Amniotic epithelial cell (primary cell): Measurements from ENCODE around the gene TLE2.
"Not testable (repeated sequence)": the region's sequence is repeated elsewhere in the genome, so short reads cannot be mapped to it uniquely, and the experiment has no call there.

Experiments used
- DNase-seq: peaks from one replicate; pipeline ENCODE4 v3.0.0-alpha.2; 2010; ENCODE audit warnings: low read depth

Gene TLE2

DNA sequence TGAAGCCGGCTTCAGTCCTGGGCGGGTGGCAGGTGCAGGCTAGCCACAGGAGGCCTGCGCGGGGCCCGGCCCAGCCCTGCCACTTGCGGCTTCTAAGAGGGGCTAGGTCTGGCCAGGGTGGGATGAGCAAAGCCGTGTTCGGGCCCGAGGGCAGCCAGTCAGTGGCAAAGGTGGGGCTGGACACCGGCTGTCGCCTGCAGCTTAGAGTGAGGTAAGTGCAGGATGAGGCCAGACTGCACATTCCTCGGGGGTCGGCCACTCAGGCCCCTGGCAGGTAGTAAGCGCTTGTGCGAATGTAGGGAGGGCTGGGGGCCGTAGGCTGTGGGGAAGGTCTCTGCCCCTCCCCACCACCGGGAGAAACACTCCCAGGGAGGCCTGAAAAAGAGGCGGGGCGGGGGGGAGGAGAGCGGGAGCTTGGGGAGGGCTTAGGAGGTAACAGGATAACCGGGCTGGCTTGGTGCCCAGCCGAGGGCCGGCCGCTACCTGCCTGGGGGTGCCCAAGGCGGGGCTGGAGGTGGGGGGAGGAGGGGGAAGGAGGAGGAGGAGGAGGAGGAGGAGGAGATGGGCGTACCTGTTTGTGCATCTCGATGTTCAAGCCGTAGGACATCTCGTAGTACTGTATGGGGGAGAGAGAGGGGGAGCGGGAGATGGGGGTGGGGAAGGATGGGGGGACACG, 26.8 kb upstream of the TLE2 start:
- DNase-seq: no peak

DNA sequence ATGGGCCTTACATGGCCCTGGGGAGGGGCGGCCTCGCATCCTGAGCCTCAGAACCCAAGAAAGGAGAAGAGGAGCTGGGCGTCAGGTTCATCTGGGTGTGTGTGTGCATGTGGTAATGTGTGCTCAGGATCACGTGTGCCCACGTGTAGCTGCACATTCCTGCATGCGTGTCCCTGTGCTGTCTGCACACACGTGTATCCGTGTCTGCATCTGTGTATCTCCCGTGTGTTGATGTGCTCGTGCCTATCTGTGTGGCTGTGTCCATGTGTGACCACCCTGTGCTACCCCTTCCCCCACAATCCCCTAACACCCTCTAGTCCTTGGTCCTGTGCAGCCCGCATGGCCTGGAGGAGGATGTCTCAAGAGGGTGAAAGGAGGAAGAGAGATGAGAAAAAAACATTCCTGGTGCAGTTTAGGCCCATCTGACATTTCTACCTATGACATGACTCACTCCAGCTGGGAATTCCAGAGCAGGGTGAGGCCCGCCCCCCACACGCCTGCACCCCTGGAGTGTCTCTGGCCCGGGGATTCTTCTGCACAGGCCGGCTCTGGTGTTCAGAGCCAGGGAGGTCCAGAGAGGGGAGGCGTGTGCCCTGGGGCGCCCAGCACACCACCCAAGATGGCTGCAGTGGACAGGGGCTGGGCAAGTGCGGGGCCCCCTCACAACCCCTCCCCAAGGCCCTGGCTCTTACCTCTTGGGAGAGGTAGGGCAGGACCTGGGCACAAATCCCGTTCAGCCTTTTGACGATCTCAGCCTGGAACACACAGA, 26.1 kb upstream of the TLE2 start:
- peak; percentile 59 for DNase-seq

DNA sequence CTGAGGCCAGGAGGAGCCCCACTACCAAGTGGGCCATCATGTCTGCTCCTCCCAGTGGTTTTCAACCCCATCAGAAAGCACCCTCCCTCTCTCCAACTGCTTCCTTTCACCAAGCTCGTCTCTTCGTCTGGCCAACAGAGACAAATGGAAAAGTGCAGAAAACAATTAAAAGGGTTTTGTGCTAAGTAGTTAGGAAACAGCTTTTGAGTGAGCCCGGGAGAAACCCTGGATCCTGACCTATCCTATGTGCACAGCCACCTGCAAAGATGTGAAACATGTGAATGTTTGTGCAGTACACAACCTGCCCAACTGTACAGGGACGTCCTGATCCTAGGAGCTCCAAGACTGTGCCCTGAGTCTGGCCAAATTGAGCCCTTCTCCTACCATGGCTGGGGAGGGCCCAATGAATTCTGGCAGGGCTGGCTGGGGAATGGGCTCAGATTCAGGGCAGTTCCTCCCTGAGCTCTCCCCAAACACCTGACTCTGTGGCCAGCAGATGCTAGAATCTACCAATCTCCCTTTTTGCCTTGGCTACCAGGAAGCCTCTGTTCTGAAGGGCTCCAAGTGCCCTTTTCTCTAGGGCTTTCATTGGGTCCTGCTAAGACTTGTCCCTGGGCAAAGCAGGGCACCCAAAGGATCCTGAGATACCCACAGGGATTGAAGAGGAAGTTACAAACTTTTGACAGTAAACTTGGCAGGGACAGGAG, 25.3 kb upstream of the TLE2 start:
- DNase-seq: no peak

DNA sequence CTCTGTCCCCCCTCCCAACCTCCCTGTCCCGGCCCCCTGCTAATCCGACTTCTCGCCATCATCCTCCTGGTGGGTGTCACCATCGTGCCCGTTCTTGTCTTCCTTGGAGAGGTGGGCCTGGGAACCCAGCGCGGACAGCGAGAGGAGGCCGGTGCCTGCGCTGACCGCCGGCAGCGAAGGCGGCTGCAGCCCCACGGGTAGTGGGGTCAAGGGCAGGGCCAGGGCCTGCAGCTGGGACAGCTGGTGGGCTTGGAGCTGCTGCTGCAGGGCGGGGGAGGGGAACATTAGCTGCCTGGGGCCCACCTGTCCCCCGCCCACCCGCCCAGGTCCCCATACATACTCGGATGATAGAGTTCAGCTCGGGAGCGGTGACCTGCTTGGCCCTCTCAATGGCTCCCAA, 24.7 kb upstream of the TLE2 start:
- DNase-seq: no peak

DNA sequence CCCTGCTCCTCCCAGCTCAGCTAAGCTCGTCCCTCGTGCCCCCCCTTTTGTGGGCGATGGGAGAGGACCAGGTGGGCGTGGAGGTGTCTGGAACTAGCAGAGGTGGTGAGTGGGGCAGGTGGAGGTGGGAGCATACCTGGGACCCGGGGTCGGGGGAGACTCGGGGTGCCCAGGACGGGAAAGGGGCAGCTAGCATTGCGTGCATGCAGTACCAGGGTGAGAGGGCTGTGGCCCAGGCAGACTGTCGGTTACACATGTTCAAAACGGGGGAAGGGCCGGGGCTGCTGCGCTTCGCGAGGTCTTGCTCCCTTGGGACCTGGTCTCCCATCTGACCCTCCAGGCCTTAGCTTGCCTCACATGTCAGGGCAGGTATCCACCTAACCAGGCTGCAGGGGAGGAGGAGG, 24.1 kb upstream of the TLE2 start:
- no peak for DNase-seq

DNA sequence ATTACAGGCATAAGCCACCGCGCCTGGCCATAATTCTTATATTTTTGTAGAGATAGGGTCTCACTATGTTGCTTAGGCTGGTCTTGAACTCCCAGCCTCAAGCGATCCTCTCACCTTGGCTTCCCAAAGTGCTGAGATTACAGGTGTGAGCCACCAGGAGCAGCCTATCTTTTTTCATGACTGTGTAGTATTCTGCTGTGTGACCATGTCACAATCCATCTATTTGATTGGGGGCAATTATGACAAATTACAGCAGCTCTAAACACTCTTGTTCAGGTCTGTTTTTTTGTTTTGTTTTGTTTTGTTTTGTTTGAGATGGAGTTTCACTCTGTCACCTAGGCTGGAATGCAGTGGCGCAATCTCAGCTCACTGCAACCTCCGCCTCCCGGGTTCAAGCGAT, 20.9 kb upstream of the TLE2 start:
- not testable (repeated sequence) for DNase-seq

DNA sequence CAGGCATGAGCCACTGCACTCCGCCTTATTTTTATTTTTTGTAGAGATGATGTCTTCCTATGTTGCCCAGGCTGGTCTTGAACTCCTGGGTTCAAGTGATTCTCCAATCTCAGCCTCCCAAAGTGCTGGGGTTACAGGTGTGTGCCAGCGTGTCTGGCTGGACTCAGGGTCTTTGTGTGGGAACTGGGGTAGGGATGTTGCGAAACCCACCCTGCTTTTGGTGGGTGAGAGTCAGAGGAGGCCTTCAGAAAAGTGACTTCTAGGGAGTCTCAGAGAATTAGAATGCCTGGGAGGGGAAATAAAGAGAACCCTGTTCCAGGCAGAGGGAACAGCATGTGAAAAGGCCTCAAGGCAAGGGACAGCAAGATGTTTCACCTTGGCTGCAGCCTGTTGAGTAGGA, 20.0 kb upstream of the TLE2 start:
- no peak for DNase-seq

DNA sequence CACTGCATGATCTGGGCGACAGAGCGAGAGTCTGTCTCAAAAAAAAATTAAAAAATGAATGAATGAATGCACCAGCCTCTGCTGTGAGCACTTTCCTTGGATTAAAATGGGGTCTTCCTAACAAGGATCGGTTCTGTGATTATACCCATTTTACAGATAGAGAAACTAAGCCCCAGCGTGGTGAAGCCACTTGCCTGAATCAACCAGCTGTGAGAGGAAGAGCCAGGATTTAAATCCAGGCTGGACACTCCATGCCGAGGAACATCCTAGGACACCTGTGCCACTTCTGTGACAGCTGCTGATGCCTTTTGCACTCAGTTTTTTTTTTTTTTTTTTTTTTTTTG, 19.1 kb upstream of the TLE2 start:
- DNase-seq: no peak

DNA sequence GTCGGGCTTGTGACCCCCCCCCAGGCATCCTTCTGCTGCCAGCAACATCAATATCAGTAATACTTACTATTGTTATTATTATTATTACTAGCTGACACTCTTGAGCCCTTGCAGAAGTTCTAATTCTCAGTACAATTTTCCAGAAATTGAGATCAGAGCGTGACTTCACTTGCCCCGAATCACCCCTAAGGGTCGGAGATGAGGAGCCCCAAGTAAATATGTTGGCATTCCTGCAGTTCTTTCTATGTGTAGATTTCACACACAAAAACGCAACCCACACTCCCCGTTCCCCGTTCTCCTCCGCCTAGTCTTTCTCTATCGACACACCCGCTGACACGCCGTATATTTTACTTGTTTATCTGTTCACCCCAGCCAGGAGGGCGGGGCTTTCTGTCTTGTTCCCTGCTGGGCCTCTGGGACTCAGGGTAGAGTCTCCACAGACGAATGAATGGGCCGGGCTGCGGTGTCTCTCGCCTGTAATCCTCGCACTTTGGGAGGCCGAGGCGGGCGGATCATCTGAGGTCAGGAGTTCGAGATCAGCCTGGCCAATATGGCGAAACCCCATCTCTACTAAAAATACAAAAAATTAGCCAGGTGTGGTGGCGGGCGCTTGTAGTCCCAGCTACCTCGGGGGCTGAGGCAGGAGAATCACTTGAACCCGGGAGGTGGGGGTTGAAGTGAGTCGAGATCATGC, 18.6 kb upstream of the TLE2 start:
- peak; percentile 94 for DNase-seq

DNA sequence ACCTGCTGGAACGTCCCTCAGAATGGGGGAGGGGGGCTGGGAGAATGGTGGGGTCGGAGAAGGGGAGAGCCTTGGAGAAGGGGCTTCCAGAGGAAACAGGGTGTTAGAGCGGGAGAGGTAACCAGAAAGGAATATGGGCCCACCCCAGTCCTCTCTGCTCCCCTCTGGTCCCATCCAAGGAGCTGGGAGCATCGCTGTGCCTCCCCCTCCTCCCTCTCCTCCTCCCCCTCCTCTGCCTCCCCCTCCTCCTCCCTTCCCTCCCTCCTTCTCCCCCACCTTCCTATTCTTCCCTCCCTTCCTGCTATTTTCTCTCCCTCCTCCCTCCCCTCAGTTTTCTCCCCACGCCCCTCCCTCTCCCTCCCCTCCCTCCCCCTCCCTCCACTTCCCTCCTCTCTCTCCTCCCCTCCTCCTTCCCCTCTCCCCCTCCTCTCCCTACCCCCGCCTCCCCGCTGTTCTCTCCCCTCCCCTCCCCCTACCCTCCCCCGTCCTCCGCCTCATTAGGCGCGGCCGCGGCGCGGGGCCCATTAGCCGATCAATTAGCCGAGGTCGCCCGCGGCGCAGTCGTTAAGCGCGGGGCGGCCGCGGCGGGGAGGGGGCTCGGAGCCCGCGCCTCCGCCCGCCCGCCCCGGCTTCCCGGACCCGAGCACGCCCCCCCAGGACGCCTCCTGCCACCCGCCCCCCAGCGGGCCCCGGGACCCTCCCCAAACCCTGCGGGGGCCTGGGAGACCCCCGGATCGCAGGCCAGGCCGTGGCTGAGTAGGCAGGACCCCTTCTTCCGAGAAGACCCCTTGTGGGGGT, 17.8 kb upstream of the TLE2 start:
- peak; percentile 37 for DNase-seq

DNA sequence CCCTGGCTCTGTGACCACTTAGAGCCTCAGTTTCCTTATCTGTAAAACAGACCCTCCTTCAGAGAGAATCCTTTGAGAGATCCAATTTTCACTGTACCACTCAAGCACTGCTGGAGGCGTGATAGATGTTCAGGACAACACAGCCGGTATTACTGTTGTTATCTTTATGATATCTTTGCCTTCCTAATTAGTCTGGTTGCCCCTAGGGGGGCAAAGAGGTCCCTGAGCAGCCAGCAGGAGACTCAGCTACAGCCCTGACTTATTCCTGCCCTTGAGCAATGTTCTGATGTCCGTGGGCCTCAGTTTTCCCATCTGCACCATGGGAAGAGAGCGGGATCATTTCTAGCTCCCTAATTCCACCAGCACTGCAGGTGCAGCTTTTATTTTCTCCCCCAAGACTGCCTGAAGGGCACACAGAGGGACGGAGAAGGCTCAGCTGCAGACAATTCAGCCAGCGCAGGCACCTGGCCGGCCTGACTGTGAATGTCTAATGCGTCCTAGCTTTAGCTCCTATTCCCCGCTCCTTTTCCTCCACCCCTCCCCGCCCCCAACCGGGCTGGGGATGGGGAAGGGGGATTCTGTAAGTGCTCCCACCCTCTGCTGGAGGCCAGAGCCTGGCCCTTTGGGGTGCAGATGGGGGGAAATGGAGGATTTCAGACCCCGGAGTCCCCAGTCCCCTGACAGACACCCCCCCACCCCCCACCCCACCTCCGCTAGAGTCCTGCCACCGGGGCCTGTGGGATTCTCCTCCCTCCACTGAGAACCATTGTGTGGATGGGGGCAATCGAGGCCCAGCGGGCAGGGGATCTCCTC, 17.0 kb upstream of the TLE2 start:
- DNase-seq: no peak

DNA sequence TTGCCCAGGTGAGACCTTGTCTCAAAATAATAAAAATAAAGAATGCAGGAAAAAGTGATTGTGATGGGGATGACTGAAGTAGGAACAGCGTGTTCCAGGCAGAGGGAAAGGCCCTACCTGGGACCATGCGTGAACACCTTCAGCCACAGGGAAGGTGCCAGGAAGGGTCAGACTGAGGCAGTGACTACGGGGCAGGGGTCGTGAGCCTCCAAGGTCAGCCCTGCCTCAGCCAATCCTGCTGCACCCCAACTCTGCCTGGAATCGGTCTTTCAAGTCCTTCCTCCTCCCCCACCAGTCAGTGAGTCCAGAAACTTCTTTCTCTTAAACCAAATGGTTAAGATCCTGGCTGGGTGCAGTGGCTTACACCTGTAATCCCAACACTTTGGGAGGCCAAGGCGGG, 16.1 kb upstream of the TLE2 start:
- no peak for DNase-seq

DNA sequence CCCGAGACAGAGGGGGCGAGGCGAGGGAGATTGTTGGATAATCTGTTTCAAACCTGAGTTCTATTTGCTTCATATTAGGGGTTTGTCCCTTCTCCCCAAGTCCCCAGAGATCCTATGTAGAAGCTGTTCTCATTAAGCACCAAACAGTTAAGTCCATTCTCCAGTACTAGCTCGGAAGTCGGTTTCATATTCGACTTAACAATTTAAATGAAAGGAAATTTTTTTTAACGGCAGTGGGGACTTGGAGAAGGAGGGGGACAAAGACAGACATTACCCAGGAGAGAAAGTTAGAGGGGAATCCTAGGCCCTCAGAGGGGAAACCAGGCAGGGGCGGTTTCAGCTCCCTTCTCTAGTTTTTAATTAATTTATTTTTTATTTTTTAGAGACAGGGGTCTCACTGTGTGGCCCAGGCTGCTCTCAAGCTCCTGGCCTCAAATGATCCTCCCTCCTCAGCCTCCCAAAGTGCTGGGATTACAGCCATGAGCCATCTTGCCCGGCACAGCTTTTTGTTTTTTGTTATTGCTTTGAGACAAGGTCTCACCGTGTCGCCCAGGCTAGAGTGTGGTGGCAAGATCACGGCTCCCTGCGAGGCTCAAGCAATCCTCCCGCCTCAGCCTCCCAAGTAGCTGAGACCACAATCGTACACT, 13.7 kb upstream of the TLE2 start:
- no peak for DNase-seq

DNA sequence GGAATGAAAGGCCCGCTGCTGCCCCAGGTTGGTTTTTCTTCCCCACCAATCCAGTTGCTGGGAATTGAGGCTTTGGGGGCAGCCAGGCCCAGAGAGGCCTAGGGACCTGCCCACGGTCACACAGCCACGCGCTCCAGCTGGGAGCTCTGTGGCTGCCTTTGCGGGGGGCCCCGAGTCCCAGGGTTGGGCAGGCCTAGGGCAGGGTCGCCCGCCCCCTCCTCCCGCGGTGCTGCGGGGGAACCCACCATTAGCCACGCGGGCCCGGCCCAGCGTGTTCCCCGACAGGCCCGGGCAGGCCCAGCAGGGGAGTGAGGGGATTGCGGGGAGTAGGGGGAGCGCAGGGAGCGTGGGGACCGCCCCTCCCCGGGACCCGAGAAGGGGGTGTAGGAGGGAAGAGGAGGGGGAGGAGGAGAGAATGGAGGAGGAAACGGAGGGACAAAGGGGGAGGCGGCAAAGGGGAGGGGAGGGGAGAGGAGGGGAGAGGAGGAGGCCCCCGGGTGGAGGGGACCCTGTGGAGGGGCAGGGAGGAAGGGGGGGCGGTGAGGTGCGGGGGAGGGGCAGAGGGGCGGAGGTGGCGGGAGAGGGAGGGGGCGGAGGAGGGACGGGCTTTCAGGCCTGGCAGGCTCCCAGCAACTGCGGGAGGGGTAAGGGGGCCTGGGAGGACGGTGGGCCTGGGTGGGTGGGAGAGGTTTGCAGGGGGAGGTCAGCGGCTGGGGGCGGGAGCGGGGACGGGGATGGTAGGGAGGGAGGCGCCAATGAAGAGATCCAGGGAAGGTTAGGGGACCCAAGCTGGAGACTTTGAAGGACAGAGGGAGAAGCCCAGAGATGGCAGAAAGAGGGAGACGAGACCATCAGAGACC, 12.9 kb upstream of the TLE2 start:
- no peak for DNase-seq

DNA sequence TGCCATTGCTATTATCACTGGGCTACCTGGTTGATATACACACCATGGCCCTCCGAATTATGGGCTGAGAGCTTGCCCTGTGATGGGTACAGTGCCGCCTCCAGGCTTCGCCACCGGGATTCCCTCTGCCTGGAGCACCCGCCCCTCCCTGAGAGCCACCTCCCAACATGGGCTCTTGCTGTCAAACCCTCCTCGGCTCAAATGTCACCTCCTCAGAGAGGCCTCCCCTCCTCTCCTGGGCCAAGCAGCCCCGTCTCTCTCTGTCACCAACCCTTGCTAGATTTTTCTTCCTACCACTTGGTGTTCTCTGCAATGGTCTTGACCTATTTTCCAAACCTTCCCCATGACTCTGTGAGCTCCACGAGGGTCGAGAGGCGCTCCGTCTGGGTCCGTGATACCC, 12.2 kb upstream of the TLE2 start:
- DNase-seq: no peak

DNA sequence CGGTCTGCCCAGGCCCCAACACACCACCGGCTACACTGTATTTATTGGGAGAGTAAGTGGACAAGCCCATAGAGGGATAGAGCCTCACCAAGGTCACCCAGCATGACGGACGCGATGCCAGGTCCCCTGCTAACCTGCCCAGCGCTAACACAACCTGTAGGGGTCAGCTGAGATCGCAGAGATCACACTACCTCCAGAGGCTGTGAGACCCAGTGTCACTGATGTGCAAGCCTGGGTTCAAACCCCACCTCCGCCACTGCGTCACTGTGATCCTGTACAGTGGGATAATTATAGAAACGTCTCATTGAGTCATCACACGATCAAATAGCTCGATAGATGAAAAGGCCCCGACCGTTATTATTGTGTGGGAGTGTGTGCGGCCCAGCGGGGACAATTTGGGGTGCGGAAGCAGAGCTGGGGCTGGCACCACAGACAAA, 10.6 kb upstream of the TLE2 start:
- DNase-seq: no peak

DNA sequence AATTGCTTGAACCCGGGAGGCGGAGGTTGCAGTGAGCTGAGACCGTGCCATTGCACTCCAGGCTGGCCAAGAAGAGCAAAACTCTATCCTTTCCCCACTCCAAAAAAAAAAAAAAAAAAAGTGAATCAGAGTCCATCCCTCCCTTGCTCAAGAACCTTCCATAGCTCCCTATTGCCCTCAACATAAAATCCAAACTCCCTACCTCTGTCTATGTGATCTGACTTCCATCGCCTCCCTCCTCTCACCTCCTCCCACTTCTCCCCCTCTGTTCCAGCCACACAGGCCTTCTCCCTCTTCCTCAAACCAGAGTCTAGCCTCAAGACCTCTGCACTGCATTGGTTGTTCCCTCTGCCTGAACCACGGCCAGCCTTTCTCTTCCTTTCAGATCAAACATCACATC, 10.0 kb upstream of the TLE2 start:
- no peak for DNase-seq

DNA sequence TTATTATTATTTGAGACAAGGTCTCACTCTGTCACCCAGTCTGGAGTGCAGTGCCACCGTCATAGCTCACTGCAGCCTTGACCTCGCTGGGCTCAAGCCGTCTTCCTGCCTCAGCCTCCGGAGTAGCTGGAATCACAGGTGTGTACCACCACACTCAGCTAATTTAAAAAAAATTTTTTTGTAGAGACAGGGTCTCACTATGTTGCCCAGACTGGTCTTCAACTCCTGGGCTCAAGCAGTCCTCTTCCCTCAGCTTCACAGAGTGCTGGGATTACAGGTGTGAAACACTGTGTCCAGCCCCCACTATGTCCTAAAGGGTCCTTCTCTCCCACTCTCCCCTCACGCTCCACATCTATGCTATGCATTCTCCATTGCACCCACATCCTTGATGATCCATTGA, 9.1 kb upstream of the TLE2 start:
- no peak for DNase-seq

DNA sequence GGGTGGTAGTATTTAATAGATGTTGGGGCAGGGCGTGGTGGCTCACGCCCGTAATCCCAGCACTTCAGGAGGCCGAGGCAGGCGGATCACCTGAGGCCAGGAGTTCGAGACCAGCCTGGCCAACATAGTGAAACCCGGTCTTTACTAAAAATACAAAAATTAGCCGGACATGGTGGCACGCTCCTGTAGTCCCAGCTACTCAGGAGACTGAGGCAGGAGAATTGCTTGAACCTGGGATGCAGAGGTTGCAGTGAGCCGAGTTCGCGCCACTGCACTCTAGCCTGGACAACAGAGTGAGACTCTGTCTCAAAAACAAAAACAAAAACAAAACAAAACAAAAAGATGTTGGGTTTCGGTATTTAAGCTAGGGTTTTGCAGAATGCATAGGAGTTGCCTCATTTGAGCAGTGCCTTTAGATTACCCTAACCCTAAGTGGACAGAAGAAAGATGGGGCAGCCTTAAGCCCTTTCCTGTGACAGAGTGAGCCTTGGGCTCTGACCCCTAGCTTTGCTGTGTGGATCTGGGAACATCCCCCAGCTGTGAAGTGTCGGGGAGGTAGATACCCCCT, 8.0 kb upstream of the TLE2 start:
- DNase-seq: not testable (repeated sequence)
